ENCODE data around the gene CBX1.
"Not testable (repeated sequence)": the region's sequence is repeated elsewhere in the genome, so short reads cannot be mapped to it uniquely, and the experiment has no call there.

The CBX1 gene

GRCh38 chr17:48070195-48070594 is 31.1 kb downstream of the CBX1 start:
- no peak for DNase-seq

GRCh38 chr17:48068491-48068961 is 32.8 kb downstream of the CBX1 start:
- no peak for DNase-seq

- DNase-seq, result not testable (repeated sequence)
Measured at GRCh38 chr17:48067808-48068207, 33.5 kb downstream of the CBX1 start.

GRCh38 chr17:48067245-48067644 is 34.0 kb downstream of the CBX1 start:
- no peak for DNase-seq

GRCh38 chr17:48066656-48067055 is 34.6 kb downstream of the CBX1 start:
- DNase-seq, result no peak

GRCh38 chr17:48066192-48066591 is 35.1 kb downstream of the CBX1 start:
- DNase-seq, result no peak

- DNase-seq, result no peak
Measured at GRCh38 chr17:48064638-48065037, 36.6 kb downstream of the CBX1 start.

GRCh38 chr17:48062273-48062672 is 39.0 kb downstream of the CBX1 start:
- DNase-seq, result no peak

- no peak for DNase-seq
Measured at GRCh38 chr17:48060249-48060648, 41.0 kb downstream of the CBX1 start.

- no peak for DNase-seq
Measured at GRCh38 chr17:48059125-48059668, 42.1 kb downstream of the CBX1 start.

- no peak for DNase-seq
Measured at GRCh38 chr17:48058393-48059124, 42.7 kb downstream of the CBX1 start.

- no peak for DNase-seq
Measured at GRCh38 chr17:48057626-48058025, 43.7 kb downstream of the CBX1 start.

- DNase-seq, result no peak
Measured at GRCh38 chr17:48056879-48057278, 44.4 kb downstream of the CBX1 start.

- DNase-seq, result no peak
Measured at GRCh38 chr17:48056246-48056745, 45.0 kb downstream of the CBX1 start.

GRCh38 chr17:48055531-48056245 is 45.6 kb downstream of the CBX1 start:
- DNase-seq, result peak; percentile 82 to 85

GRCh38 chr17:48054238-48055185 is 46.8 kb downstream of the CBX1 start:
- no peak for DNase-seq

- no peak for DNase-seq
Measured at GRCh38 chr17:48053758-48054237, 47.5 kb downstream of the CBX1 start.

GRCh38 chr17:48052956-48053757 is 48.1 kb downstream of the CBX1 start:
- DNase-seq, result peak in 1 of 2 donors; percentile 52

- no peak for DNase-seq
Measured at GRCh38 chr17:48051706-48052486, 49.4 kb downstream of the CBX1 start.

GRCh38 chr17:48051283-48051682 is 50.0 kb downstream of the CBX1 start:
- no peak for DNase-seq
